ENCODE data around the gene PRKCH. TPM values are rescaled to one million over a fixed set of nuclear protein-coding genes. Genes with fewer than 3 reads are reported as not detected.

Gene PRKCH
- total and polyA plus RNA-seq, 9 of the 15 experiments (the other 6 are each of a cell fraction or from before 2014, with no cell fraction given), result 0.61 to 4.4 (median 4.0) TPM

DNA sequence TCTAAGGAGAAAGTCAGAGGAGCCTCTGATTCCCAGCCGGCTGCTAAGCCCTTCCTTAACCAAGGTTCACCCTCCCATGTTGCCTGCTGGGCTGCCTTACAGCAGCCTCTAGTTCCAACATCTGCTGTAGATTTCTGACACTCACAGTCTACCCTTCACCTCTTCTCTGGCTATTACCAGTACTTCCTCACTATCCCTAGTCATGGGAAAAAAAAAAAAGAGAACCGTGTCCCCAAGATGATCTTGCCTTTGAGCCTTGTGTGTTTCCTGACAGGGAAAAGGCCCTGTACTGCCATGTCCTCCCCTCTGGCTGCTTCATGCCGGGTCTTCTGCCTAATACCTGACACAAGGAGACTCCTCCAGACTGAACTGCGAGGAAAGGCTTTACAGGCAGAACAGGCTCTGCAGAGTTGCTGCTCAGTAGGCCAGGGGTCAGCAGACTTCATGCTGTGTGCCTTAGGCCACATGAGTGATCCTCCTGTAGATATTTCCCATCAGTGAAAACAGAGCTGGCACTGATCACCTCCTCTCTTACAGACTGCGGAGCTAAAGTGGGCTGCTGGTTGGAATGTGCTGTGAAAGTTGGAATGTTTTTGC is 46.8 kb downstream of the PRKCH start:
- Histone ChIP-seq H3K4me2 (ENCODE audit: insufficient read depth, low read length) (no peak overlapping the region), H3K4me3 (no peak overlapping the region), H3K27ac (ENCODE audit: extremely low read depth, low read depth, low read length) (no peak overlapping the region), H3K36me3 (ENCODE audit: control insufficient read depth, insufficient read depth, low read length) (no peaks in the 10 kb centered on the region), H2AFZ (ENCODE audit: low read depth, low read length) (no peak overlapping the region), H3K79me2 (ENCODE audit: control insufficient read depth, insufficient read depth, low read length) (no peaks in the 10 kb centered on the region), H3K9me3 (replicated peaks; ENCODE audit: control insufficient read depth, insufficient read depth, low read depth, low read length) (no peaks in the 10 kb centered on the region), H3K9ac (ENCODE audit: insufficient read depth in 1 of 2, low read depth in 2 of 2, low read length in 2 of 2) (0 out of 4 replicates have a peak overlapping the region, but pooled peaks of 1 of the 2 experiments have one; percentile 26), H3K9me1 (ENCODE audit: control insufficient read depth, insufficient read depth, low read length) (no peaks in the 10 kb centered on the region), H4K20me1 (replicated peaks; ENCODE audit: control insufficient read depth, insufficient read depth, low read length) (no peaks in the 10 kb centered on the region), H3K4me1 (replicated peaks in 1 of 2; ENCODE audit: control insufficient read depth in 2 of 2, insufficient read depth in 2 of 2, low read length in 2 of 2) (no peaks in the 10 kb centered on the region), H3K27me3 (ENCODE audit: control insufficient read depth in 2 of 2, insufficient read depth in 2 of 2, low read length in 2 of 2) (no peaks in the 10 kb centered on the region)
- FAIRE-seq, result no peak
- CTCF ChIA-PET (ENCODE audit: low intra/inter-chr PET ratio), result no interaction called here
- no peak for ATAC-seq
- 51% methylated on average over 4 of the region's 5 CpGs for WGBS (ENCODE audit: insufficient coverage, low coverage, missing lambda C conversion rate)
- no peak for DNase-seq (ENCODE audit: extremely low read depth in 1 of 4, low spot score in 3 of 4)
- intact Hi-C loops (cut with micrococcal nuclease), result no loop called here
- BruUV-seq (replicated peaks), result no TSS peak
- no peak for TF ChIP-seq ZNF197 (CRISPR knock-in tag; IDR thresholded peaks at IDR 0.05; ENCODE audit: low read depth)
- TF ChIP-seq ZNF384 (IDR thresholded peaks at IDR 0.05; ENCODE audit: low read depth, low read length), result no peak
- no peak for TF ChIP-seq MAFG (tag; conservative IDR thresholded peaks at IDR 0.05)
- TF ChIP-seq TEAD4 (IDR thresholded peaks at IDR 0.05; ENCODE audit: low read length), result no peak
- no peak for TF ChIP-seq TEAD4 (CRISPR knock-in tag; IDR thresholded peaks at IDR 0.05; ENCODE audit: borderline replicate concordance)
- in situ Hi-C loops (cut with MboI), result no loop called here
- POLR2A ChIA-PET, result no interaction called here

DNA sequence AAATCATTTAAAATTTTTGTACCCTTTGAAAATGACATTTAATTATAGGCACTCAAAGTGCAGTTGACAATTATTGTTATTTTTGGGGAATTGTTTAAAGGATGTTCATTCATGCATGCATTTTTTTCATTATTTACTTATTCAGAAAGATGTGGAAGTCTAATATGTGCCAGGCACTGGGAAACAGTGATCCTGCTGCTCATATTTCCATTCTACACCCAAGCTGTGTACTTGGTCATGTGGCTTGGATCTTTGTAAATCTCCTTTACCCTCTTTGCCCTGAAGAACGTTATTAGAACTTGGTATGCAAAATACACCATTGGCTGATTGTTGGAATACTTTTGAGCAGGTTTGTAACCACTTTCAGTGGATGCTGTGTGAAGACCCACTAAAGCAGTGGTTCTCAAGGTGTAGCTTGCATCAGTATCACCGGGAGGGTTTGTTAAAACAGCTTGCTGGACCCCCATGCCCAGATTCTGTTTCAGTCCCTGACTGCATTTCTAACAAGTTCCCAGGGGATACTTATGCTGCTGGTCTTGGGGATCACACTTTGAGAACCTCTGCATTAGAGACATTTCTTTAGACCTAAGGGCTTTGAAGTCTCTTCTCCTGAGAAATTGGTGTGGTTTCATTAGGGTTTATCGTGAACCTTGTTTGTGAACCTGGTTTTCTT is 47.5 kb downstream of the PRKCH start:
- no TSS peak for BruUV-seq (replicated peaks)
- H3K36me3 ChIP-seq (ENCODE audit: control insufficient read depth, insufficient read depth, low read length), result no peaks in the 10 kb centered on the region
- no peaks in the 10 kb centered on the region for H3K27me3 ChIP-seq (ENCODE audit: control insufficient read depth in 2 of 2, insufficient read depth in 2 of 2, low read length in 2 of 2)
- no peak overlapping the region for H3K9ac ChIP-seq (ENCODE audit: insufficient read depth in 1 of 2, low read depth in 2 of 2, low read length in 2 of 2)
- POLR2A ChIA-PET, result no interaction called here
- DNase-seq (ENCODE audit: extremely low read depth in 1 of 4, low spot score in 3 of 4) (no peak), FAIRE-seq (no peak), ATAC-seq (no peak)
- intact Hi-C loops (cut with micrococcal nuclease), result no loop called here
- no peaks in the 10 kb centered on the region for H3K79me2 ChIP-seq (ENCODE audit: control insufficient read depth, insufficient read depth, low read length)
- 18% methylated on average over 3 of the region's 3 CpGs for WGBS (ENCODE audit: insufficient coverage, low coverage, missing lambda C conversion rate)
- in situ Hi-C loops (cut with MboI), result no loop called here
- no peak overlapping the region for H3K4me2 ChIP-seq (ENCODE audit: insufficient read depth, low read length)
- no peak overlapping the region for H3K27ac ChIP-seq (ENCODE audit: extremely low read depth, low read depth, low read length)
- no peak overlapping the region for H2AFZ ChIP-seq (ENCODE audit: low read depth, low read length)
- H4K20me1 ChIP-seq (replicated peaks; ENCODE audit: control insufficient read depth, insufficient read depth, low read length), result no peaks in the 10 kb centered on the region
- CTCF ChIA-PET (ENCODE audit: low intra/inter-chr PET ratio), result no interaction called here
- H3K9me1 ChIP-seq (ENCODE audit: control insufficient read depth, insufficient read depth, low read length), result no peaks in the 10 kb centered on the region
- no peak overlapping the region for H3K4me3 ChIP-seq
- H3K9me3 ChIP-seq (replicated peaks; ENCODE audit: control insufficient read depth, insufficient read depth, low read depth, low read length), result no peaks in the 10 kb centered on the region
- H3K4me1 ChIP-seq (replicated peaks in 1 of 2; ENCODE audit: control insufficient read depth in 2 of 2, insufficient read depth in 2 of 2, low read length in 2 of 2), result no peaks in the 10 kb centered on the region
- TF ChIP-seq SMAD3 (CRISPR knock-in tag; conservative IDR thresholded peaks at IDR 0.05) (no peak), RBM25 (IDR thresholded peaks at IDR 0.05; ENCODE audit: low read depth, low read length, severe bottlenecking) (no peak), SUPT5H (IDR thresholded peaks at IDR 0.05) (no peak), MYC (IDR thresholded peaks at IDR 0.05; ENCODE audit: low read depth, low read length) (no peak), MYC (CRISPR knock-in tag; IDR thresholded peaks at IDR 0.05; ENCODE audit: borderline replicate concordance, low read depth) (no peak), HDAC1 (IDR thresholded peaks at IDR 0.05) (no peak)
- TF ChIP-seq, protein P1, sequence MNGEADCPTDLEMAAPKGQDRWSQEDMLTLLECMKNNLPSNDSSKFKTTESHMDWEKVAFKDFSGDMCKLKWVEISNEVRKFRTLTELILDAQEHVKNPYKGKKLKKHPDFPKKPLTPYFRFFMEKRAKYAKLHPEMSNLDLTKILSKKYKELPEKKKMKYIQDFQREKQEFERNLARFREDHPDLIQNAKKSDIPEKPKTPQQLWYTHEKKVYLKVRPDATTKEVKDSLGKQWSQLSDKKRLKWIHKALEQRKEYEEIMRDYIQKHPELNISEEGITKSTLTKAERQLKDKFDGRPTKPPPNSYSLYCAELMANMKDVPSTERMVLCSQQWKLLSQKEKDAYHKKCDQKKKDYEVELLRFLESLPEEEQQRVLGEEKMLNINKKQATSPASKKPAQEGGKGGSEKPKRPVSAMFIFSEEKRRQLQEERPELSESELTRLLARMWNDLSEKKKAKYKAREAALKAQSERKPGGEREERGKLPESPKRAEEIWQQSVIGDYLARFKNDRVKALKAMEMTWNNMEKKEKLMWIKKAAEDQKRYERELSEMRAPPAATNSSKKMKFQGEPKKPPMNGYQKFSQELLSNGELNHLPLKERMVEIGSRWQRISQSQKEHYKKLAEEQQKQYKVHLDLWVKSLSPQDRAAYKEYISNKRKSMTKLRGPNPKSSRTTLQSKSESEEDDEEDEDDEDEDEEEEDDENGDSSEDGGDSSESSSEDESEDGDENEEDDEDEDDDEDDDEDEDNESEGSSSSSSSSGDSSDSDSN (IDR thresholded peaks at IDR 0.05; ENCODE audit: borderline replicate concordance in 1 of 2, low read depth in 2 of 2, low read length in 2 of 2), result no peak
